ENCODE results near the gene NRIP1. TPM values are rescaled to one million over a fixed set of nuclear protein-coding genes. Genes with fewer than 3 reads are reported as not detected.

Gene NRIP1
- total RNA-seq, 4 donors from 2014 or later: 16.1 to 81.9 (median 36.4) TPM

- no peaks in the 10 kb centered on the region for H3K36me3 ChIP-seq
- no peaks in the 10 kb centered on the region for H3K27me3 ChIP-seq
- DNase-seq: no peak
- H3K9me3 ChIP-seq: no peaks in the 10 kb centered on the region
- H3K4me3 ChIP-seq: no peak overlapping the region
- H3K4me1 ChIP-seq: peaks cover 0 to 7% of the 10 kb centered on the region in 2 donors
- intact Hi-C loops (cut with DNase I; ENCODE audit: low total_unique reads): no loop called here
- TF ChIP-seq POLR2A (IDR thresholded peaks at IDR 0.05) (no peak), CTCF (IDR thresholded peaks at IDR 0.05) (no peak)
- no peak overlapping the region for H3K27ac ChIP-seq
Observed at GRCh38 chr21:14998336-14998735, 66.5 kb downstream of the NRIP1 start.

- Histone ChIP-seq H3K36me3 (no peaks in the 10 kb centered on the region), H3K9me3 (no peaks in the 10 kb centered on the region), H3K4me3 (no peak overlapping the region), H3K27me3 (no peaks in the 10 kb centered on the region), H3K4me1 (no peaks in the 10 kb centered on the region), H3K27ac (no peak overlapping the region)
- DNase-seq: no peak
- TF ChIP-seq POLR2A (IDR thresholded peaks at IDR 0.05): no peak
- TF ChIP-seq CTCF (IDR thresholded peaks at IDR 0.05): no peak
- intact Hi-C loops (cut with DNase I; ENCODE audit: low total_unique reads): no loop called here
Observed at GRCh38 chr21:14995695-14996490, 68.9 kb downstream of the NRIP1 start.

GRCh38 chr21:14995226-14995625, 69.6 kb downstream of the NRIP1 start:
- TF ChIP-seq CTCF (IDR thresholded peaks at IDR 0.05) (no peak), POLR2A (IDR thresholded peaks at IDR 0.05) (no peak)
- Histone ChIP-seq H3K36me3 (no peaks in the 10 kb centered on the region), H3K4me1 (no peaks in the 10 kb centered on the region), H3K4me3 (no peak overlapping the region), H3K27ac (no peak overlapping the region), H3K9me3 (no peaks in the 10 kb centered on the region), H3K27me3 (no peaks in the 10 kb centered on the region)
- intact Hi-C loops (cut with DNase I; ENCODE audit: low total_unique reads): no loop called here
- DNase-seq: no peak

GRCh38 chr21:14993115-14993514, 71.7 kb downstream of the NRIP1 start:
- TF ChIP-seq POLR2A (IDR thresholded peaks at IDR 0.05) (no peak), CTCF (IDR thresholded peaks at IDR 0.05) (no peak)
- no peak overlapping the region for H3K4me3 ChIP-seq
- H3K9me3 ChIP-seq: no peaks in the 10 kb centered on the region
- H3K27me3 ChIP-seq: no peaks in the 10 kb centered on the region
- no peaks in the 10 kb centered on the region for H3K36me3 ChIP-seq
- intact Hi-C loops (cut with DNase I; ENCODE audit: low total_unique reads): no loop called here
- H3K27ac ChIP-seq: no peak overlapping the region
- no peak for DNase-seq
- no peaks in the 10 kb centered on the region for H3K4me1 ChIP-seq

GRCh38 chr21:14991957-14992356, 72.8 kb downstream of the NRIP1 start:
- Histone ChIP-seq H3K27me3 (no peaks in the 10 kb centered on the region), H3K4me3 (no peak overlapping the region), H3K4me1 (no peaks in the 10 kb centered on the region), H3K27ac (no peak overlapping the region), H3K36me3 (no peaks in the 10 kb centered on the region), H3K9me3 (no peaks in the 10 kb centered on the region)
- TF ChIP-seq POLR2A (IDR thresholded peaks at IDR 0.05) (no peak), CTCF (IDR thresholded peaks at IDR 0.05) (no peak)
- DNase-seq: no peak
- intact Hi-C loops (cut with DNase I; ENCODE audit: low total_unique reads): no loop called here

Data from uterus (tissue), 4 donors.